ENCODE results near the gene HTT.

DNA sequence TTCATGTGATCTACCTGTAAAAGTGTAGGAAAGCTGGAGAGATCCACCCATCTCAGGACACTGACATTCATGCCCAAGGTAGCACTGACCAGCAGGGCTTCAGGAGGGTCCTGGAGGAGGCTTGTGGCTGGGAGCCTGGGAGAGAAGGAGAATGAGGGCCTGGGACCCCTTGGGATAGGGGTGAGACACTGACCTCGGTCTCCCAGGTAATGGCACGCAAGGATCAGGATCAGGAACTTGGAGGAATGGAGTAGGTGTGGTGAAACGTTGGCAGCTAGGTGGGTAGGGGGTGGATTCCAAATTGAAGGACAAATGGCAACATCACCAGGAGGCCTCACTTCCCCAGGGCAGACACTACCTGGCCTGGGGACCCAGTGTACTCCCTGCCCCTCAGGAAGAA, 206.0 kb downstream of the HTT start:
- TF ChIP-seq POLR2AphosphoS5 (IDR thresholded peaks at IDR 0.05) = no peak
- TF ChIP-seq POLR2A (IDR thresholded peaks at IDR 0.05) = no peak
- TF ChIP-seq CTCF (IDR thresholded peaks at IDR 0.05) = no peak
